ENCODE results near the gene CNNM2. TPM values are rescaled to one million over a fixed set of nuclear protein-coding genes. Genes with fewer than 3 reads are reported as not detected.
"Not testable (repeated sequence)": the region's sequence is repeated elsewhere in the genome, so short reads cannot be mapped to it uniquely, and the experiment has no call there.

The CNNM2 gene
- total RNA-seq, 1 experiment from 2014 or later = 23.5 TPM

DNA sequence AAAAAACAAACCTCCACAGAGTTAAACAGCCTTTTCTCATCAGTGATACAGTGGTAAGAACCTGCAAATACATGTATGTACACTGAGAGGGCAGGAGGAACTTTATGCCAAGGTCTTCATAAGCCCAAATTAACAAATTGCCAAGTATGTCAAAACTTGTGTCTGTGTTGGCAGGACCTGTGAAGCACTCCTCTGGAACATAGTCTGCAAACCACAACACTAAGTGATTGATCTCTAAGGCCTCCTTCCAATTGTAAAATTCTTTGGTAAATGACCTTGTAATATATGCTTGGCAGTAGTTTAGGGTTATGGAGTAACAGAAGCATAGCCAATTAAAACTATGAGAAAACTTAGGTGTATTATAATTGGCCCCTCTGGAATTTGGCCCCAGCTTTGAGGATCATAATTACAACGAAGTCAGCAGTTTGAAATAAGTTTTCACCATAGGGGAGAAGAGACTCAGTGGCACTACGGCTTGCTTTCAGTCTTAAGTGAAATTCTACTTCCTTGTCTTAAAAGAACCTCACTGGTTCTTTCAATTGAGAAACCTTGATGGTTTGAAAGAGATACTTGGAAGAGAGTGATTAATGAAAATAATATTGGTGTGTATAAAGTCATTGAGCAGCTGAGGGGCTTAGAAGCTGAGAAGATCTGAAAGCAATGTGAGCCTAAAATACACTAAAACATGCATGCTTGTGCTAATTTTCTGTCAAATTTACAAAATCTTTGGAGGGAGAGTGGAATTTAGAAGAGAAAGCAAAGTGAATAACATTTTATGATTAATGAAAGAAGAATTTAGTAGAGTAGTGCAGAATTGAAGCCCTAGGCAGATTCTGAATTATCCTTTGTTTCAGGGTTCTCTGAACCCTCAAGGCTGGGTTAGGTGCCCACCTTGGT, 57.6 kb downstream of the CNNM2 start (continued):
- TF ChIP-seq E2F5 (CRISPR knock-in tag; IDR thresholded peaks at IDR 0.05) = no peak

DNA sequence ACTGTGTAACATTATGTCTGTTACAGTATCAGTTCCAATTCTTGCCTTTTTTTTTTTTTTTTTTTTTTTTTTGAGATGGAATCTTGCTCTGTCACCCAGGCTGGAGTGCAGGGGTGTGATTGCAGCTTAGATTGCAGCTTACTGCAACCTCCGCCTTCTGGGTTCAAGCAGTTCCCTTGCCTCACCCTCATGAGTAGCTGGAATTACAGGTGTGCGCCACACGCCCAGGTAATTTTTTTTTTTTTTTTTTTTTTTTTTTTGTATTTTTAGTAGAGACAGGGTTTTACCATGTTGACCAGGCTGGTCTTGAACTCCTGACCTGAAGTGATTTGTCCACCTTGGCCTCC, 58.3 kb downstream of the CNNM2 start:
- DNase-seq (ENCODE audit: low spot score); H3K36me3 Mint-ChIP-seq; H3K27ac Mint-ChIP-seq; CTCF ChIA-PET; H3K4me3 Mint-ChIP-seq; H3K27me3 Mint-ChIP-seq (ENCODE audit: low read depth); H3K9me3 Mint-ChIP-seq; ATAC-seq; H3K4me1 Mint-ChIP-seq: not testable (repeated sequence)
- POLR2A ChIA-PET = interaction anchor here (0.6 kb wide), 1 partner anchor 1252 kb away, joined by 3 read pairs; no protein-coding TSS in a partner anchor

- peaks cover 7% of the 10 kb centered on the region; the same call in 1 of the 2 replicates for H3K4me1 Mint-ChIP-seq
- TF ChIP-seq, protein P1, sequence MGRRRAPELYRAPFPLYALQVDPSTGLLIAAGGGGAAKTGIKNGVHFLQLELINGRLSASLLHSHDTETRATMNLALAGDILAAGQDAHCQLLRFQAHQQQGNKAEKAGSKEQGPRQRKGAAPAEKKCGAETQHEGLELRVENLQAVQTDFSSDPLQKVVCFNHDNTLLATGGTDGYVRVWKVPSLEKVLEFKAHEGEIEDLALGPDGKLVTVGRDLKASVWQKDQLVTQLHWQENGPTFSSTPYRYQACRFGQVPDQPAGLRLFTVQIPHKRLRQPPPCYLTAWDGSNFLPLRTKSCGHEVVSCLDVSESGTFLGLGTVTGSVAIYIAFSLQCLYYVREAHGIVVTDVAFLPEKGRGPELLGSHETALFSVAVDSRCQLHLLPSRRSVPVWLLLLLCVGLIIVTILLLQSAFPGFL (CRISPR knock-in tag; IDR thresholded peaks at IDR 0.05; ENCODE audit: borderline replicate concordance) = no peak
- TF ChIP-seq, protein P2, sequence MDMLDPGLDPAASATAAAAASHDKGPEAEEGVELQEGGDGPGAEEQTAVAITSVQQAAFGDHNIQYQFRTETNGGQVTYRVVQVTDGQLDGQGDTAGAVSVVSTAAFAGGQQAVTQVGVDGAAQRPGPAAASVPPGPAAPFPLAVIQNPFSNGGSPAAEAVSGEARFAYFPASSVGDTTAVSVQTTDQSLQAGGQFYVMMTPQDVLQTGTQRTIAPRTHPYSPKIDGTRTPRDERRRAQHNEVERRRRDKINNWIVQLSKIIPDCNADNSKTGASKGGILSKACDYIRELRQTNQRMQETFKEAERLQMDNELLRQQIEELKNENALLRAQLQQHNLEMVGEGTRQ (CRISPR knock-in tag; IDR thresholded peaks at IDR 0.05) = no peak
- no peak for TF ChIP-seq SMAD4 (CRISPR knock-in tag; IDR thresholded peaks at IDR 0.05)
- no peak for TF ChIP-seq ESRRA (CRISPR knock-in tag; IDR thresholded peaks at IDR 0.05; ENCODE audit: borderline replicate concordance)
- TF ChIP-seq SMAD3 (CRISPR knock-in tag; IDR thresholded peaks at IDR 0.05; ENCODE audit: borderline replicate concordance) = no peak
- no peak for TF ChIP-seq EMX1 (CRISPR knock-in tag; IDR thresholded peaks at IDR 0.05)
- TF ChIP-seq, protein P3, sequence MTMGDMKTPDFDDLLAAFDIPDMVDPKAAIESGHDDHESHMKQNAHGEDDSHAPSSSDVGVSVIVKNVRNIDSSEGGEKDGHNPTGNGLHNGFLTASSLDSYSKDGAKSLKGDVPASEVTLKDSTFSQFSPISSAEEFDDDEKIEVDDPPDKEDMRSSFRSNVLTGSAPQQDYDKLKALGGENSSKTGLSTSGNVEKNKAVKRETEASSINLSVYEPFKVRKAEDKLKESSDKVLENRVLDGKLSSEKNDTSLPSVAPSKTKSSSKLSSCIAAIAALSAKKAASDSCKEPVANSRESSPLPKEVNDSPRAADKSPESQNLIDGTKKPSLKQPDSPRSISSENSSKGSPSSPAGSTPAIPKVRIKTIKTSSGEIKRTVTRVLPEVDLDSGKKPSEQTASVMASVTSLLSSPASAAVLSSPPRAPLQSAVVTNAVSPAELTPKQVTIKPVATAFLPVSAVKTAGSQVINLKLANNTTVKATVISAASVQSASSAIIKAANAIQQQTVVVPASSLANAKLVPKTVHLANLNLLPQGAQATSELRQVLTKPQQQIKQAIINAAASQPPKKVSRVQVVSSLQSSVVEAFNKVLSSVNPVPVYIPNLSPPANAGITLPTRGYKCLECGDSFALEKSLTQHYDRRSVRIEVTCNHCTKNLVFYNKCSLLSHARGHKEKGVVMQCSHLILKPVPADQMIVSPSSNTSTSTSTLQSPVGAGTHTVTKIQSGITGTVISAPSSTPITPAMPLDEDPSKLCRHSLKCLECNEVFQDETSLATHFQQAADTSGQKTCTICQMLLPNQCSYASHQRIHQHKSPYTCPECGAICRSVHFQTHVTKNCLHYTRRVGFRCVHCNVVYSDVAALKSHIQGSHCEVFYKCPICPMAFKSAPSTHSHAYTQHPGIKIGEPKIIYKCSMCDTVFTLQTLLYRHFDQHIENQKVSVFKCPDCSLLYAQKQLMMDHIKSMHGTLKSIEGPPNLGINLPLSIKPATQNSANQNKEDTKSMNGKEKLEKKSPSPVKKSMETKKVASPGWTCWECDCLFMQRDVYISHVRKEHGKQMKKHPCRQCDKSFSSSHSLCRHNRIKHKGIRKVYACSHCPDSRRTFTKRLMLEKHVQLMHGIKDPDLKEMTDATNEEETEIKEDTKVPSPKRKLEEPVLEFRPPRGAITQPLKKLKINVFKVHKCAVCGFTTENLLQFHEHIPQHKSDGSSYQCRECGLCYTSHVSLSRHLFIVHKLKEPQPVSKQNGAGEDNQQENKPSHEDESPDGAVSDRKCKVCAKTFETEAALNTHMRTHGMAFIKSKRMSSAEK (CRISPR knock-in tag; IDR thresholded peaks at IDR 0.05; ENCODE audit: borderline replicate concordance) = no peak
- TF ChIP-seq, protein P4, sequence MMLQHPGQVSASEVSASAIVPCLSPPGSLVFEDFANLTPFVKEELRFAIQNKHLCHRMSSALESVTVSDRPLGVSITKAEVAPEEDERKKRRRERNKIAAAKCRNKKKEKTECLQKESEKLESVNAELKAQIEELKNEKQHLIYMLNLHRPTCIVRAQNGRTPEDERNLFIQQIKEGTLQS (CRISPR knock-in tag; conservative IDR thresholded peaks at IDR 0.05) = no peak
- TF ChIP-seq FOXJ3 (CRISPR knock-in tag; IDR thresholded peaks at IDR 0.05; ENCODE audit: borderline replicate concordance) = no peak
- TF ChIP-seq, protein P5, sequence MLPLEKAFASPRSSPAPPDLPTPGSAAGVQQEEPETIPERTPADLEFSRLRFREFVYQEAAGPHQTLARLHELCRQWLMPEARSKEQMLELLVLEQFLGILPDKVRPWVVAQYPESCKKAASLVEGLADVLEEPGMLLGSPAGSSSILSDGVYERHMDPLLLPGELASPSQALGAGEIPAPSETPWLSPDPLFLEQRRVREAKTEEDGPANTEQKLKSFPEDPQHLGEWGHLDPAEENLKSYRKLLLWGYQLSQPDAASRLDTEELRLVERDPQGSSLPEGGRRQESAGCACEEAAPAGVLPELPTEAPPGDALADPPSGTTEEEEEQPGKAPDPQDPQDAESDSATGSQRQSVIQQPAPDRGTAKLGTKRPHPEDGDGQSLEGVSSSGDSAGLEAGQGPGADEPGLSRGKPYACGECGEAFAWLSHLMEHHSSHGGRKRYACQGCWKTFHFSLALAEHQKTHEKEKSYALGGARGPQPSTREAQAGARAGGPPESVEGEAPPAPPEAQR (CRISPR knock-in tag; IDR thresholded peaks at IDR 0.05) = no peak
- CTCF ChIA-PET = no interaction called here
- no peaks in the 10 kb centered on the region for H3K36me3 Mint-ChIP-seq
- ATAC-seq (no peak), DNase-seq (ENCODE audit: low spot score) (no peak)
- H3K27ac Mint-ChIP-seq = no peak overlapping the region
- no peaks in the 10 kb centered on the region for H3K27me3 Mint-ChIP-seq (ENCODE audit: low read depth)
- no peak overlapping the region for H3K4me3 Mint-ChIP-seq
- H3K9me3 Mint-ChIP-seq = no peaks in the 10 kb centered on the region; the same call in 1 of the 2 replicates
- POLR2A ChIA-PET = interaction anchor here (0.6 kb wide), 1 partner anchor 103 kb away, joined by 4 read pairs; no protein-coding TSS in a partner anchor
Observed at GRCh38 chr10:102982296-102982695, 64.2 kb downstream of the CNNM2 start.

Measured in WTC11 (cell line).